H1 (cell line): Measurements from ENCODE around the gene CCDC179. TPM values are rescaled to one million over a fixed set of nuclear protein-coding genes. Genes with fewer than 3 reads are reported as not detected.

Experiments used
- PHF8 ChIP-seq: fragments of 200-600 bp; sonication (generic); conservative IDR thresholded peaks from 2 replicates; pipeline ENCODE4 v1.7.1; 2012; ENCODE audit warnings: low read depth, mild to moderate bottlenecking, inconsistent platforms, low read length, moderate library complexity
- SP2 ChIP-seq: IDR thresholded peaks from 2 replicates; pipeline ENCODE4 v1.6.1; 2012; ENCODE audit warnings: mild to moderate bottlenecking, low read length, inconsistent platforms
- SP4 ChIP-seq: IDR thresholded peaks from 2 replicates; pipeline ENCODE4 v1.6.1; 2012; ENCODE audit warnings: low read length, inconsistent platforms
- polyA plus RNA-seq, 7 experiments: library from polyadenylated mRNA; depleted of rRNA in 3 of 7; stranded (reverse) in 5 of 7; unstranded in 2 of 7; fragments of >200 nt in 5 of 7; fragments of 200-250 nt in 2 of 7; gene quantifications; 1 replicate in 5 of 7; 2 replicates in 1 of 7; 4 replicates in 1 of 7; pipeline versions ENCODE4 v1.2.1 to v1.2.3, GENCODE V29; 2011 to 2013; ENCODE audit warnings: missing spikeins in 2 of 7, mixed read lengths in 2 of 7
- total RNA-seq: library from RNA; stranded (reverse); fragmentation: NEBNext Ultra II Directional; extraction: Animal tissue kit (Norgen Biotek cat#: 25700); gene quantifications from 2 replicates; pipeline ENCODE4 v1.2.1, GENCODE V29; 2021
- TF ChIP-seq, protein P1 (sequence below): fragments of 300-600 bp; sonication (generic); IDR thresholded peaks from 2 replicates; pipeline ENCODE4 v1.7.1; 2012; ENCODE audit warnings: low read length, moderate library complexity, mild to moderate bottlenecking, inconsistent platforms; ENCODE audit not compliant: insufficient replicate concordance

Gene CCDC179
- total and polyA plus RNA-seq, 2 of the 8 experiments (the other 6 are each of a cell fraction or from before 2014, with no cell fraction given), result not detected

DNA sequence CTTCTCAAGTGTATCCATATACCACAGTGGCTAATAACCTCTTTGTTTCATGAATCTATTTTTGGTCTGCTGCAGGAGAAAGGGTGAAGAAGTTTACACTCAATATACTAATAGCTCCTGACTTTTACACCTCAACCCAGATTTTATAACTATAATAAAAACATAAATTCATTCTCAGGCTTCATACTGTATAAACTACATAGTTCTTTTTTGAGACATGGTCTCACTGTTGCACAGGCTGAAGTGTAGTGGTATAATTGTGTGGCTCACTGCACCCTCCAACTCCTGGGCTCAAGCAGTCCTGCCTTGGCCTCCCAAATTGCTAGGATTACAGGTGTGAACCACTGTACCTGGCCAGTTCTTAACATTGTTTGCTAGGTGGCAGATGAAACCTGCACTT is 17.8 kb upstream of the CCDC179 start (continued):
- TF ChIP-seq SP4 (no peak), PHF8 (no peak), SP2 (no peak)
- TF ChIP-seq, protein P1, sequence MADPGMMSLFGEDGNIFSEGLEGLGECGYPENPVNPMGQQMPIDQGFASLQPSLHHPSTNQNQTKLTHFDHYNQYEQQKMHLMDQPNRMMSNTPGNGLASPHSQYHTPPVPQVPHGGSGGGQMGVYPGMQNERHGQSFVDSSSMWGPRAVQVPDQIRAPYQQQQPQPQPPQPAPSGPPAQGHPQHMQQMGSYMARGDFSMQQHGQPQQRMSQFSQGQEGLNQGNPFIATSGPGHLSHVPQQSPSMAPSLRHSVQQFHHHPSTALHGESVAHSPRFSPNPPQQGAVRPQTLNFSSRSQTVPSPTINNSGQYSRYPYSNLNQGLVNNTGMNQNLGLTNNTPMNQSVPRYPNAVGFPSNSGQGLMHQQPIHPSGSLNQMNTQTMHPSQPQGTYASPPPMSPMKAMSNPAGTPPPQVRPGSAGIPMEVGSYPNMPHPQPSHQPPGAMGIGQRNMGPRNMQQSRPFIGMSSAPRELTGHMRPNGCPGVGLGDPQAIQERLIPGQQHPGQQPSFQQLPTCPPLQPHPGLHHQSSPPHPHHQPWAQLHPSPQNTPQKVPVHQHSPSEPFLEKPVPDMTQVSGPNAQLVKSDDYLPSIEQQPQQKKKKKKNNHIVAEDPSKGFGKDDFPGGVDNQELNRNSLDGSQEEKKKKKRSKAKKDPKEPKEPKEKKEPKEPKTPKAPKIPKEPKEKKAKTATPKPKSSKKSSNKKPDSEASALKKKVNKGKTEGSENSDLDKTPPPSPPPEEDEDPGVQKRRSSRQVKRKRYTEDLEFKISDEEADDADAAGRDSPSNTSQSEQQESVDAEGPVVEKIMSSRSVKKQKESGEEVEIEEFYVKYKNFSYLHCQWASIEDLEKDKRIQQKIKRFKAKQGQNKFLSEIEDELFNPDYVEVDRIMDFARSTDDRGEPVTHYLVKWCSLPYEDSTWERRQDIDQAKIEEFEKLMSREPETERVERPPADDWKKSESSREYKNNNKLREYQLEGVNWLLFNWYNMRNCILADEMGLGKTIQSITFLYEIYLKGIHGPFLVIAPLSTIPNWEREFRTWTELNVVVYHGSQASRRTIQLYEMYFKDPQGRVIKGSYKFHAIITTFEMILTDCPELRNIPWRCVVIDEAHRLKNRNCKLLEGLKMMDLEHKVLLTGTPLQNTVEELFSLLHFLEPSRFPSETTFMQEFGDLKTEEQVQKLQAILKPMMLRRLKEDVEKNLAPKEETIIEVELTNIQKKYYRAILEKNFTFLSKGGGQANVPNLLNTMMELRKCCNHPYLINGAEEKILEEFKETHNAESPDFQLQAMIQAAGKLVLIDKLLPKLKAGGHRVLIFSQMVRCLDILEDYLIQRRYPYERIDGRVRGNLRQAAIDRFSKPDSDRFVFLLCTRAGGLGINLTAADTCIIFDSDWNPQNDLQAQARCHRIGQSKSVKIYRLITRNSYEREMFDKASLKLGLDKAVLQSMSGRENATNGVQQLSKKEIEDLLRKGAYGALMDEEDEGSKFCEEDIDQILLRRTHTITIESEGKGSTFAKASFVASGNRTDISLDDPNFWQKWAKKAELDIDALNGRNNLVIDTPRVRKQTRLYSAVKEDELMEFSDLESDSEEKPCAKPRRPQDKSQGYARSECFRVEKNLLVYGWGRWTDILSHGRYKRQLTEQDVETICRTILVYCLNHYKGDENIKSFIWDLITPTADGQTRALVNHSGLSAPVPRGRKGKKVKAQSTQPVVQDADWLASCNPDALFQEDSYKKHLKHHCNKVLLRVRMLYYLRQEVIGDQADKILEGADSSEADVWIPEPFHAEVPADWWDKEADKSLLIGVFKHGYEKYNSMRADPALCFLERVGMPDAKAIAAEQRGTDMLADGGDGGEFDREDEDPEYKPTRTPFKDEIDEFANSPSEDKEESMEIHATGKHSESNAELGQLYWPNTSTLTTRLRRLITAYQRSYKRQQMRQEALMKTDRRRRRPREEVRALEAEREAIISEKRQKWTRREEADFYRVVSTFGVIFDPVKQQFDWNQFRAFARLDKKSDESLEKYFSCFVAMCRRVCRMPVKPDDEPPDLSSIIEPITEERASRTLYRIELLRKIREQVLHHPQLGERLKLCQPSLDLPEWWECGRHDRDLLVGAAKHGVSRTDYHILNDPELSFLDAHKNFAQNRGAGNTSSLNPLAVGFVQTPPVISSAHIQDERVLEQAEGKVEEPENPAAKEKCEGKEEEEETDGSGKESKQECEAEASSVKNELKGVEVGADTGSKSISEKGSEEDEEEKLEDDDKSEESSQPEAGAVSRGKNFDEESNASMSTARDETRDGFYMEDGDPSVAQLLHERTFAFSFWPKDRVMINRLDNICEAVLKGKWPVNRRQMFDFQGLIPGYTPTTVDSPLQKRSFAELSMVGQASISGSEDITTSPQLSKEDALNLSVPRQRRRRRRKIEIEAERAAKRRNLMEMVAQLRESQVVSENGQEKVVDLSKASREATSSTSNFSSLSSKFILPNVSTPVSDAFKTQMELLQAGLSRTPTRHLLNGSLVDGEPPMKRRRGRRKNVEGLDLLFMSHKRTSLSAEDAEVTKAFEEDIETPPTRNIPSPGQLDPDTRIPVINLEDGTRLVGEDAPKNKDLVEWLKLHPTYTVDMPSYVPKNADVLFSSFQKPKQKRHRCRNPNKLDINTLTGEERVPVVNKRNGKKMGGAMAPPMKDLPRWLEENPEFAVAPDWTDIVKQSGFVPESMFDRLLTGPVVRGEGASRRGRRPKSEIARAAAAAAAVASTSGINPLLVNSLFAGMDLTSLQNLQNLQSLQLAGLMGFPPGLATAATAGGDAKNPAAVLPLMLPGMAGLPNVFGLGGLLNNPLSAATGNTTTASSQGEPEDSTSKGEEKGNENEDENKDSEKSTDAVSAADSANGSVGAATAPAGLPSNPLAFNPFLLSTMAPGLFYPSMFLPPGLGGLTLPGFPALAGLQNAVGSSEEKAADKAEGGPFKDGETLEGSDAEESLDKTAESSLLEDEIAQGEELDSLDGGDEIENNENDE, result no peak
- TF ChIP-seq, all 59 proteins: peak for 0
